Activated CD8-positive, alpha-beta T cell treated with anti-CD3 and anti-CD28 coated beads for 36 hours (primary cell): ENCODE measurements around the gene SF1. TPM values are rescaled to one million over a fixed set of nuclear protein-coding genes. Genes with fewer than 3 reads are reported as not detected.

Source experiments
- ATAC-seq: fragments of 200-7000 bp; cut with Tn5 transposase; one replicate; pipeline ENCODE4 v1.10.0; 2021; ENCODE audit warnings: mild to moderate bottlenecking, moderate library complexity
- CTCF ChIA-PET: fragments of 350-600 bp; sonication (Branson Sonifier 250); formaldehyde crosslinking; loops from one replicate; lab custom pipeline; 2021; ENCODE audit warnings: antibody characterized with exemption; lab: Charles Lee
- POLR2A ChIA-PET: fragments of 350-600 bp; sonication (Branson Sonifier 250); formaldehyde crosslinking; loops from one replicate; lab custom pipeline; 2021; ENCODE audit warnings: antibody characterized with exemption; lab: Charles Lee
- DNase-seq: peaks from one replicate; pipeline ENCODE4 v3.0.0-alpha.2; 2020
- H3K27ac Mint-ChIP-seq: one replicate; pipeline ENCODE4 v1.8.0; 2021; ENCODE audit warnings: mild to moderate bottlenecking, mixed read lengths
- H3K27me3 Mint-ChIP-seq: one replicate; pipeline ENCODE4 v1.8.0; 2021; ENCODE audit warnings: mixed read lengths
- H3K36me3 Mint-ChIP-seq: one replicate; pipeline ENCODE4 v1.8.0; 2021; ENCODE audit warnings: low read depth, mixed read lengths
- H3K4me1 Mint-ChIP-seq: one replicate; pipeline ENCODE4 v1.8.0; 2021; ENCODE audit warnings: low read depth, mixed read lengths
- H3K4me3 Mint-ChIP-seq: one replicate; pipeline ENCODE4 v1.8.0; 2021; ENCODE audit warnings: mild to moderate bottlenecking, moderate library complexity, mixed read lengths
- H3K9me3 Mint-ChIP-seq: one replicate; pipeline ENCODE4 v1.8.0; 2021; ENCODE audit warnings: mixed read lengths
- intact Hi-C: fragments of 100-400 bp; cut with micrococcal nuclease; formaldehyde crosslinking; loops from one replicate; pipeline ENCODE4 v1.10.0; 2022
- total RNA-seq, 2 experiments: library from RNA; stranded (reverse); gene quantifications; one replicate each; pipeline ENCODE4 v1.2.3, GENCODE V29; 2021
- TF ChIP-seq, protein P1 (sequence below): fragments of 200-600 bp; IDR thresholded peaks from one replicate; pipeline ENCODE4 v1.8.0; 2022; ENCODE audit warnings: antibody characterized with exemption, mild to moderate bottlenecking

The SF1 gene
- total RNA-seq, 2 experiments from 2014 or later: 325 to 342 TPM

DNA sequence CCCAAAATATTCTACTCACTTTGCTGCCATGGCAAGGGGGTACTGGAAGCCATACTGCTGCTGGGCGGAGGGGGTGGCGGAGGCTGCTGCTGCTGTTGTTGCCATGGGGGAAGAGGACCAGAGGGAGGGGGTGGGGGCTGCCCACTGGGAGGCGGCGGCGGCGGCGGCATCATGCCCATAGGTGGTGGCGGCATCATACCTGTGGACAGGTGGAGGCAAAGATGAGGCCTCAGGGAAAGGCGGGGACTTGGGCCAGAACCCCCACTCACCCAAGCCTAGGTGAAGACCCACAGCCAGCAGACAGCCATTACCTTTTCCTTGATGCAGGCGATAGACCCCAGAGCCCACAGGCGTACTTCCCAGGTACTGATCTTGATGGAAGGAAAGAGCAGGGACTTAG is 11.5 kb downstream of the SF1 start:
- Mint-ChIP-seq H3K27ac (peak overlapping the region; percentile 86), H3K4me3 (no peak overlapping the region), H3K27me3 (no peaks in the 10 kb centered on the region), H3K36me3 (peaks cover 88% of the 10 kb centered on the region), H3K9me3 (no peaks in the 10 kb centered on the region), H3K4me1 (peaks cover 91% of the 10 kb centered on the region)
- DNase-seq (no peak), ATAC-seq (no peak)
- TF ChIP-seq, protein P1, sequence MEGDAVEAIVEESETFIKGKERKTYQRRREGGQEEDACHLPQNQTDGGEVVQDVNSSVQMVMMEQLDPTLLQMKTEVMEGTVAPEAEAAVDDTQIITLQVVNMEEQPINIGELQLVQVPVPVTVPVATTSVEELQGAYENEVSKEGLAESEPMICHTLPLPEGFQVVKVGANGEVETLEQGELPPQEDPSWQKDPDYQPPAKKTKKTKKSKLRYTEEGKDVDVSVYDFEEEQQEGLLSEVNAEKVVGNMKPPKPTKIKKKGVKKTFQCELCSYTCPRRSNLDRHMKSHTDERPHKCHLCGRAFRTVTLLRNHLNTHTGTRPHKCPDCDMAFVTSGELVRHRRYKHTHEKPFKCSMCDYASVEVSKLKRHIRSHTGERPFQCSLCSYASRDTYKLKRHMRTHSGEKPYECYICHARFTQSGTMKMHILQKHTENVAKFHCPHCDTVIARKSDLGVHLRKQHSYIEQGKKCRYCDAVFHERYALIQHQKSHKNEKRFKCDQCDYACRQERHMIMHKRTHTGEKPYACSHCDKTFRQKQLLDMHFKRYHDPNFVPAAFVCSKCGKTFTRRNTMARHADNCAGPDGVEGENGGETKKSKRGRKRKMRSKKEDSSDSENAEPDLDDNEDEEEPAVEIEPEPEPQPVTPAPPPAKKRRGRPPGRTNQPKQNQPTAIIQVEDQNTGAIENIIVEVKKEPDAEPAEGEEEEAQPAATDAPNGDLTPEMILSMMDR: no peak
- ChIA-PET POLR2A (interaction anchor here (0.6 to 24.1 kb wide), 5 partner anchors 4 to 95 kb away, joined by 3 to 331 read pairs (median 308); partner anchors contain the start of genes PYGM, RASGRP2 and SF1), CTCF (interaction anchor here (1.6 to 5.0 kb wide), 6 partner anchors 9 to 34 kb away, joined by 4 to 45 read pairs (median 17); partner anchors contain the start of gene RASGRP2)
- intact Hi-C loops: no loop called here

DNA sequence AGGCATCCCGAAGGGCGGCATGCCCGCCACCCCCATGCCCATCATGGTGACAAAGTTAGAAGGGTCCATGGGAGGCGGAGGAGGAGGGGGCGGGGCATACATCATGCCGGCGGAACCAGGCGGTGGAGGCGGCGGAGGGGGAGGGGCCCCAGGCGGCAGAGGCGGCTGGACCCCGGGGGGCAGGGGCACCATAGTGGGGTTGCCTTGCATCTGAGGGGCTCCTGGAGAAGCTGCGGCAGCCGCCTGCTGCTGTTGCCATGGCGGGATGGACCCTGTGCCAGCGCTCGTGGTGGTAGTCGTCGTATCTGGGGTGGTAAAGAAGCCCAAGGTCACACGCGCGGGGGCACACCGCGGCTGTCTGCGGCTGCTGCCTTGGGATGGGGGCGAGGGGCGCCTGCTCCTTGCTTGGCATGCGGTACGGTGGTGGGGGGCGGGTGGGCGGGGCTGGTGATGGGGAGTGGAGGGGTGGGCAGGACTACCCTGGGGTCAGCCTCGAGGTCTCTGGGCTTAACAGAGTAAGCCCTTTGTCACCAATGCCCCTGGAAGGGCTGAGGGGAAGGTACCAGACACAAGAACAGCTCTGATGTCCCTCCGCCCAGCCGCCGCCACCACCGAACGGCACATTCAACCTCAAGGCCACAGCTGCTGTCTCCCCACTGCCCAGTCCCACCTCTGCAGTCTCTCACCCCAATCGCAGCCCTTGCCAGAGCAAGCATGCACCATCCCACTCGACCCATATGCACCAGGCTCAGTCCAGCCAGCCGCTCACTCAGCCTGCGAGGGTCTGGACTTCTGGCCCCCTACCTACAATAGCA is 12.3 kb downstream of the SF1 start:
- Mint-ChIP-seq H3K36me3 (peaks cover 80% of the 10 kb centered on the region), H3K9me3 (no peaks in the 10 kb centered on the region), H3K4me1 (peaks cover 91% of the 10 kb centered on the region), H3K27me3 (no peaks in the 10 kb centered on the region), H3K27ac (peak overlapping the region; percentile 78), H3K4me3 (peak overlapping the region; percentile 22)
- no peak for DNase-seq
- no peak for ATAC-seq
- intact Hi-C loops: no loop called here
- CTCF ChIA-PET: interaction anchor here (5.0 kb wide), 2 partner anchors 9 to 21 kb away, joined by 35 to 45 read pairs; partner anchors contain the start of gene RASGRP2
- TF ChIP-seq, protein P1: no peak
- POLR2A ChIA-PET: interaction anchor here (0.6 to 24.1 kb wide), 5 partner anchors 4 to 96 kb away, joined by 3 to 331 read pairs (median 308); partner anchors contain the start of genes PYGM, RASGRP2 and SF1

DNA sequence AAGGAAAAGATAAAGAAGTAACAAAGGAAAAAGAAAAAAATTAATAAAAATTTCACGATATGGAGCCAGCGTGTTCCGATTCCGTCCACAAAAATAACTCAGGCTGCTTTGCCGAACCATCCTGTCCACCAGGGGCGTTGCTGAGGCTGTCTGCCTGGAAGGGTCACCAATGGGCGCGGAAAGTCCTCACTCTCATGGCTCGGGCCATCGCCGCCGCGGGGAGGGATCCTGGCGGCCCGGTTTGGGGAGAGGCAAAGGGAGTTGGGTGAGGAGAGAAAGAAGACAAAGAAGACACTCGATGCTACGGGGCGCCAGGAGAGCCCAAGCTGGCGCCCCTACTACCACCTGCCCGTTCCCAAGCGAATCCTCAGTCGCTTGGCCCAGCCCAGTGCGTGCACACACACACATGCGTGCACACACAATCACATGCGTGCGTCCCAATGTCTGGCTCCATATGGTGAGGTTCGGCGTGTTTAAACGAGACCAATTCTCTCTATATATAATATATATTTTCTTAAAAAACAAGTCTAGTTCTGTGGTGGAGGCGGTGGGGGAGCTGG is 13.0 kb downstream of the SF1 start:
- H3K27me3 Mint-ChIP-seq: no peaks in the 10 kb centered on the region
- DNase-seq (no peak), ATAC-seq (no peak)
- ChIA-PET POLR2A (interaction anchor here (1.1 to 24.1 kb wide), 3 partner anchors 8 to 97 kb away, joined by 3 to 331 read pairs (median 308); partner anchors contain the start of genes RASGRP2 and SF1), CTCF (interaction anchor here (5.0 kb wide), 2 partner anchors 10 to 20 kb away, joined by 35 to 45 read pairs; partner anchors contain the start of gene RASGRP2)
- peaks cover 73% of the 10 kb centered on the region for H3K36me3 Mint-ChIP-seq
- no peaks in the 10 kb centered on the region for H3K9me3 Mint-ChIP-seq
- intact Hi-C loops: no loop called here
- H3K4me3 Mint-ChIP-seq: no peak overlapping the region
- peak overlapping the region; percentile 80 for H3K27ac Mint-ChIP-seq
- peaks cover 91% of the 10 kb centered on the region for H3K4me1 Mint-ChIP-seq
- TF ChIP-seq, protein P1: peak; percentile 23

DNA sequence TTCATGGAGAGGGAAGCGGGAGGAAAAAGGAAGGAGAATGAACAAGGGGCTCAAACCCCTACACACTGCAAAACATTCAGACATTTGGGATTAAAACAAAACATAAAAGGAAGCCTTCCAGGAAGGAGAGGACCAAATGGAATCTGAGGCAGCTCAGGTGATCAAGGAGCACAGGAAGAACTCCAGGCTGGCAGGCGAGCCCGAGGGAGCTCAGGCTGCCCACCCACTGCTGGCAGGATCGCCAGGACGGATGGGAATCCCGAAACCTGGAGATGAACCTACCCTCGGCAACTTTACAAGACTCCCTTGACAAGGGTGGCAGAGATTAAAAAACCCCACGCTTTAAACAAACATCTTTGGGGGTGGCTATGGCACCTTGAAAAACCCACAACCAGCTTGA is 13.6 kb downstream of the SF1 start:
- TF ChIP-seq, protein P1: no peak
- Mint-ChIP-seq H3K4me1 (peaks cover 89% of the 10 kb centered on the region), H3K27ac (peak overlapping the region; percentile 80), H3K27me3 (no peaks in the 10 kb centered on the region), H3K36me3 (peaks cover 67% of the 10 kb centered on the region), H3K9me3 (no peaks in the 10 kb centered on the region), H3K4me3 (peak overlapping the region; percentile 35)
- ATAC-seq (no peak), DNase-seq (no peak)
- intact Hi-C loops: no loop called here
- POLR2A ChIA-PET: interaction anchor here (1.1 to 24.1 kb wide), 3 partner anchors 9 to 323 kb away, joined by 3 to 331 read pairs (median 308); partner anchors contain the start of genes RASGRP2 and SF1
- CTCF ChIA-PET: interaction anchor here (2.0 to 5.0 kb wide), 3 partner anchors 8 to 20 kb away, joined by 11 to 45 read pairs (median 35); partner anchors contain the start of gene RASGRP2
